ENCODE results near the gene PAK5. TPM values are rescaled to one million over a fixed set of nuclear protein-coding genes. Genes with fewer than 3 reads are reported as not detected.

Gene PAK5
- total and polyA plus RNA-seq, 9 of the 15 experiments (the other 6 are each of a cell fraction or from before 2014, with no cell fraction given) = not detected

DNA sequence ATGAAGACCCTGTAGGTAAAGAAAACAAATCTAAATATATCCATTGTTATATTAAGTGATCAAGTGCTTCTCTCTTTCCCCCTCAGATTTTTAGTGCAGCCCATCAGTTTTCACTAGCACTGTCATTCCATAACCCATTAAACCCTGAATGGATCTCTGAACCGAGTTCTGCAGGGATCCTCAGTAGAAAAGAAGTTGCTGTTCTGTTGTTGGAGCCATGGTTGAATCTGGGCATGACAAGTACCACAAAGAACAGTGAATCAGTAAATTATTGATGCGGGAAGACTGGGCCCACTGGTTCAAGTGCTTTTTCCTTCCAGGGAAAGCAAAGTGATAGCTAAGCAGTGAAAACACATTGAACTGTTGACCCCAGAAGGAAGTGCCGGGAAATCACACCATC is 264.1 kb downstream of the PAK5 start:
- Histone ChIP-seq H2AFZ (ENCODE audit: low read depth, low read length) (no peak overlapping the region), H3K27ac (ENCODE audit: extremely low read depth, low read depth, low read length) (no peak overlapping the region), H3K4me3 (no peak overlapping the region), H3K36me3 (ENCODE audit: control insufficient read depth, insufficient read depth, low read length) (no peaks in the 10 kb centered on the region), H3K4me1 (replicated peaks in 1 of 2; ENCODE audit: control insufficient read depth in 2 of 2, insufficient read depth in 2 of 2, low read length in 2 of 2) (no peaks in the 10 kb centered on the region), H3K9me3 (replicated peaks; ENCODE audit: control insufficient read depth, insufficient read depth, low read depth, low read length) (no peaks in the 10 kb centered on the region), H3K9me1 (ENCODE audit: control insufficient read depth, insufficient read depth, low read length) (no peaks in the 10 kb centered on the region), H3K27me3 (ENCODE audit: control insufficient read depth in 2 of 2, insufficient read depth in 2 of 2, low read length in 2 of 2) (no peaks in the 10 kb centered on the region), H3K79me2 (ENCODE audit: control insufficient read depth, insufficient read depth, low read length) (no peaks in the 10 kb centered on the region), H3K4me2 (ENCODE audit: insufficient read depth, low read length) (no peak overlapping the region), H3K9ac (ENCODE audit: insufficient read depth in 1 of 2, low read depth in 2 of 2, low read length in 2 of 2) (no peak overlapping the region), H4K20me1 (replicated peaks; ENCODE audit: control insufficient read depth, insufficient read depth, low read length) (no peaks in the 10 kb centered on the region)
- ChIA-PET POLR2A (no interaction called here), CTCF (ENCODE audit: low intra/inter-chr PET ratio) (no interaction called here)
- intact Hi-C loops (cut with micrococcal nuclease) (no loop called here), in situ Hi-C loops (cut with MboI) (no loop called here)
- FAIRE-seq = no peak
- DNase-seq (ENCODE audit: extremely low read depth in 1 of 4, low spot score in 3 of 4) = no peak
- BruUV-seq (replicated peaks) = no TSS peak
- no peak for ATAC-seq
- WGBS (ENCODE audit: insufficient coverage, low coverage, missing lambda C conversion rate) = 0% methylated on average over 3 of the region's 3 CpGs
- TF ChIP-seq KLF1 (tag; IDR thresholded peaks at IDR 0.05) = no peak
- TF ChIP-seq, protein P1, sequence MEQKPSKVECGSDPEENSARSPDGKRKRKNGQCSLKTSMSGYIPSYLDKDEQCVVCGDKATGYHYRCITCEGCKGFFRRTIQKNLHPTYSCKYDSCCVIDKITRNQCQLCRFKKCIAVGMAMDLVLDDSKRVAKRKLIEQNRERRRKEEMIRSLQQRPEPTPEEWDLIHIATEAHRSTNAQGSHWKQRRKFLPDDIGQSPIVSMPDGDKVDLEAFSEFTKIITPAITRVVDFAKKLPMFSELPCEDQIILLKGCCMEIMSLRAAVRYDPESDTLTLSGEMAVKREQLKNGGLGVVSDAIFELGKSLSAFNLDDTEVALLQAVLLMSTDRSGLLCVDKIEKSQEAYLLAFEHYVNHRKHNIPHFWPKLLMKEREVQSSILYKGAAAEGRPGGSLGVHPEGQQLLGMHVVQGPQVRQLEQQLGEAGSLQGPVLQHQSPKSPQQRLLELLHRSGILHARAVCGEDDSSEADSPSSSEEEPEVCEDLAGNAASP (IDR thresholded peaks at IDR 0.05) = no peak
- no peak for TF ChIP-seq POU5F1 (IDR thresholded peaks at IDR 0.05; ENCODE audit: borderline replicate concordance, low read depth, low read length, partially characterized antibody)
- TF ChIP-seq, protein P2, sequence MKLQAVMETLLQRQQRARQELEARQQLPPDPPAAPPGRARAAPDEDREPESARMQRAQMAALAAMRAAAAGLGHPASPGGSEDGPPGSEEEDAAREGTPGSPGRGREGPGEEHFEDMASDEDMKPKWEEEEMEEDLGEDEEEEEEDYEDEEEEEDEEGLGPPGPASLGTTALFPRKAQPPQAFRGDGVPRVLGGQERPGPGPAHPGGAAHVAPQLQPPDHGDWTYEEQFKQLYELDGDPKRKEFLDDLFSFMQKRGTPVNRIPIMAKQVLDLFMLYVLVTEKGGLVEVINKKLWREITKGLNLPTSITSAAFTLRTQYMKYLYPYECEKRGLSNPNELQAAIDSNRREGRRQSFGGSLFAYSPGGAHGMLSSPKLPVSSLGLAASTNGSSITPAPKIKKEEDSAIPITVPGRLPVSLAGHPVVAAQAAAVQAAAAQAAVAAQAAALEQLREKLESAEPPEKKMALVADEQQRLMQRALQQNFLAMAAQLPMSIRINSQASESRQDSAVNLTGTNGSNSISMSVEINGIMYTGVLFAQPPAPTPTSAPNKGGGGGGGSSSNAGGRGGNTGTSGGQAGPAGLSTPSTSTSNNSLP (IDR thresholded peaks at IDR 0.05; ENCODE audit: borderline replicate concordance, low read depth, low read length) = no peak
- TF ChIP-seq PHB (CRISPR knock-in tag; IDR thresholded peaks at IDR 0.05) = no peak
- no peak for TF ChIP-seq KLF10 (CRISPR knock-in tag; IDR thresholded peaks at IDR 0.05)
- no peak for TF ChIP-seq ZNF644 (tag; IDR thresholded peaks at IDR 0.05; ENCODE audit: low read depth)
- TF ChIP-seq ZSCAN29 (IDR thresholded peaks at IDR 0.05) = no peak
- TF ChIP-seq, protein P3, sequence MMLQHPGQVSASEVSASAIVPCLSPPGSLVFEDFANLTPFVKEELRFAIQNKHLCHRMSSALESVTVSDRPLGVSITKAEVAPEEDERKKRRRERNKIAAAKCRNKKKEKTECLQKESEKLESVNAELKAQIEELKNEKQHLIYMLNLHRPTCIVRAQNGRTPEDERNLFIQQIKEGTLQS (IDR thresholded peaks at IDR 0.05) = no peak
- TF ChIP-seq, protein P3 (CRISPR knock-in tag; conservative IDR thresholded peaks at IDR 0.05) = no peak
- no peak for TF ChIP-seq TAF7 (tag; IDR thresholded peaks at IDR 0.05)
- TF ChIP-seq SIRT6 (IDR thresholded peaks at IDR 0.05; ENCODE audit: low read depth, low read length) = no peak
